Adrenal gland (tissue), 5 donors: ENCODE measurements around the gene NBL1.

Experiments used
- POLR2A ChIP-seq, 2 donors: fragments of 450-650 bp; IDR thresholded peaks; one replicate each; pipeline ENCODE4 v1.6.1; 2017; ENCODE audit warnings: antibody characterized with exemption in 2 of 2, mild to moderate bottlenecking in 2 of 2, moderate library complexity in 1 of 2
- TF ChIP-seq, protein P1 (sequence below), 6 experiments: fragments of 450-650 bp in 4 of 6; fragments of 200-600 bp in 2 of 6; sonication (generic) in 1 of 6; IDR thresholded peaks; 1 replicate in 5 of 6; 2 replicates in 1 of 6; pipeline versions ENCODE4 v1.5.1 to v1.8.0; 2016 to 2021; ENCODE audit warnings: antibody characterized with exemption in 6 of 6, mild to moderate bottlenecking in 2 of 6, moderate library complexity in 1 of 6
- donor health status: DM: no; HTN: no; CAD: no.

DNA sequence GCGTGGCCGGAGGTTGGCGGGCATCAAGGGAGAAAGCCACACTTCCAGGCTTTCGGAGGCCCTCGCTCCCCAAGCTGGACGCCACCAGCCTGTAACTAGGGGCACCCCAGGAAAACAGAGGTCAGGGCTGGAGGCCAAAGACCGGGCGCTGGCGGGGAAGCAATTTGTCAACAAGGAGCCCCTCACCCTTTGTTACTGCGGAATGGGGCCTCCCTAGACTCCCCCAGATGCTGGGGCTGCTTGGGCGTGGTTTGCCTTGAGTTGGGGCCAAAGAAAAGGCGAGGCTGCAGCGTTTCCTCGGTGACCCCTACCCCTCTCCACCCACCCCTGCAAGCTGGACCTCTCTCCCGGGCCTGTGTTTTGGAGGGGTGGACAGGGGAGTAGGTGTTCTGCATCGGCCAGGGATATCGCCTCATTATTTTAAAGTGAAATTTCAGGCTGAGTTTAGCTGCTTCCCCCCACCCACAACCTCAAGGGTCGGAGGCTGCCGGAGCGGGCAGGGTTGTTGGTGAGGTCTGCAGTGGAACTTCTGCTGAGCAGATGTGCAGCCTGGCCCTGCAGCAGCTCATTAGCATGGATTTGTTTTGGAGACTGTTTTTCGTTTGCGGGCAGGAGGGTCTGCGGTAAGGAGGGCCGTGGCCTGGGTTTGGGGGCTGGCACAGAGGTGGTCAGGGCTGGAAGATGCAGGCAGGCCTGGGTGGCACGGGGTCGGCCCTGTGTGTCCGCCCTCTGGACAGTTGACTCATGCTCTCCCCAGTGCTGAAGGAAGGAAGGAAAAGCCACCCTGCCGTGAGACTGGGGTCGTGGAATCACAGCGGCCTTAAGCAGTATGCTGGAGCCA is 1.5 kb downstream of the NBL1 start:
- TF ChIP-seq, protein P1, sequence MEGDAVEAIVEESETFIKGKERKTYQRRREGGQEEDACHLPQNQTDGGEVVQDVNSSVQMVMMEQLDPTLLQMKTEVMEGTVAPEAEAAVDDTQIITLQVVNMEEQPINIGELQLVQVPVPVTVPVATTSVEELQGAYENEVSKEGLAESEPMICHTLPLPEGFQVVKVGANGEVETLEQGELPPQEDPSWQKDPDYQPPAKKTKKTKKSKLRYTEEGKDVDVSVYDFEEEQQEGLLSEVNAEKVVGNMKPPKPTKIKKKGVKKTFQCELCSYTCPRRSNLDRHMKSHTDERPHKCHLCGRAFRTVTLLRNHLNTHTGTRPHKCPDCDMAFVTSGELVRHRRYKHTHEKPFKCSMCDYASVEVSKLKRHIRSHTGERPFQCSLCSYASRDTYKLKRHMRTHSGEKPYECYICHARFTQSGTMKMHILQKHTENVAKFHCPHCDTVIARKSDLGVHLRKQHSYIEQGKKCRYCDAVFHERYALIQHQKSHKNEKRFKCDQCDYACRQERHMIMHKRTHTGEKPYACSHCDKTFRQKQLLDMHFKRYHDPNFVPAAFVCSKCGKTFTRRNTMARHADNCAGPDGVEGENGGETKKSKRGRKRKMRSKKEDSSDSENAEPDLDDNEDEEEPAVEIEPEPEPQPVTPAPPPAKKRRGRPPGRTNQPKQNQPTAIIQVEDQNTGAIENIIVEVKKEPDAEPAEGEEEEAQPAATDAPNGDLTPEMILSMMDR (IDR thresholded peaks at IDR 0.05) = no peak
- TF ChIP-seq POLR2A (IDR thresholded peaks at IDR 0.05) = no peak
